ENCODE results near the gene NRL. TPM values are rescaled to one million over a fixed set of nuclear protein-coding genes. Genes with fewer than 3 reads are reported as not detected.
A peak's percentile ranks its signal among the peaks of the same experiment; 100 is the strongest.

The NRL gene
- total and polyA plus RNA-seq, 9 of the 15 experiments (the other 6 are each of a cell fraction or from before 2014, with no cell fraction given) = 0.07 to 2.7 (median 1.4) TPM; not detected in 1

DNA sequence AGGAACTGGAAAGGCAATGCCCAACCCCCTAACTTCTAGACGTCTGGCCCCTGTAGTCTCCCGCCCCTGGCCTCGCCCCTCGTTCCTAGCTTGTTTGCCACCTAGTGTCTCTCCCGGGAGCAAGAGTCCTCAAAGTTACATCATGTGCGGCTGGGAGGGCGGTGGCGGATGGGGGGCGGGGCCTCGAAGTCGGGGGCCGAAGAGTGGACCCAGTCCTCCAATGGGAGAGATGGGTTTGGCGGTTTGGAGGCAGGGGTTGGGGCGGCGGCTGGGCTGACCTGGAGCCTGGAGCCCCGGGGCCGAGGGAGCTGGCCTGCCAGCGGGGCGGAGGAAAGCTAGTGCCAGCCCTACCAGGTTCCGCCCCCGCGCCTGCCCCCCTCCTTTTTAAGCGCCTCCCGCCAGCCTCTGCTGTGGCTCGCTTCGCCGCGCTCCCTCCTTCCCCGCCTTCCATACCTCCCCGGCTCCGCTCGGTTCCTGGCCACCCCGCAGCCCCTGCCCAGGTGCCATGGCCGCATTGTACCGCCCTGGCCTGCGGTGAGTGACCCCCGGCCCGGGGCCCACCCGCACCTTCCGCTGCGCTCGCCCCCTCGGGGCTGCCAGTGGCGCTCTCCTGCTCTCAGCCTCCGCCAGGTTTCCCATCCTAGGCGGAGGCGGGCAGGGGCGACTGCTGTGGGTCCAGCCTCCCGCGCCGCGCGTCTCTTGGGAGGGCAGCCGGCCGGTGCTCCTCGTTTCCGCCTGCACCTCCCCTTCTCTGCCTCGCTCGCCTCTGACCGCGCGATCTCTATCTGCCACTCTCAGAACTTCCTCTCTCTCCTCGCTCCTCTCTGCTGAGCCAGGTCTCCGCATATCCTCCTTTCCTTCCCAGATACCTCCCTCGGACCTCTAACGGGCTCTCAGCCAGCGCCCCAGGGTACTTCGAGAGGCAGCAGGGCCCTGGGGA is 20.6 kb downstream of the NRL start, which contains the start of gene PCK2 (continued):
- no peak for TF ChIP-seq GTF3C2 (IDR thresholded peaks at IDR 0.05; ENCODE audit: borderline replicate concordance, extremely low read depth, insufficient read length)
- TF ChIP-seq, protein P1, sequence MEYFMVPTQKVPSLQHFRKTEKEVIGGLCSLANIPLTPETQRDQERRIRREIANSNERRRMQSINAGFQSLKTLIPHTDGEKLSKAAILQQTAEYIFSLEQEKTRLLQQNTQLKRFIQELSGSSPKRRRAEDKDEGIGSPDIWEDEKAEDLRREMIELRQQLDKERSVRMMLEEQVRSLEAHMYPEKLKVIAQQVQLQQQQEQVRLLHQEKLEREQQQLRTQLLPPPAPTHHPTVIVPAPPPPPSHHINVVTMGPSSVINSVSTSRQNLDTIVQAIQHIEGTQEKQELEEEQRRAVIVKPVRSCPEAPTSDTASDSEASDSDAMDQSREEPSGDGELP (CRISPR knock-in tag; IDR thresholded peaks at IDR 0.05; ENCODE audit: borderline replicate concordance) = peak; percentile 69
- TF ChIP-seq NCOA1 (IDR thresholded peaks at IDR 0.05; ENCODE audit: low read depth) = no peak
- TF ChIP-seq, protein P2, sequence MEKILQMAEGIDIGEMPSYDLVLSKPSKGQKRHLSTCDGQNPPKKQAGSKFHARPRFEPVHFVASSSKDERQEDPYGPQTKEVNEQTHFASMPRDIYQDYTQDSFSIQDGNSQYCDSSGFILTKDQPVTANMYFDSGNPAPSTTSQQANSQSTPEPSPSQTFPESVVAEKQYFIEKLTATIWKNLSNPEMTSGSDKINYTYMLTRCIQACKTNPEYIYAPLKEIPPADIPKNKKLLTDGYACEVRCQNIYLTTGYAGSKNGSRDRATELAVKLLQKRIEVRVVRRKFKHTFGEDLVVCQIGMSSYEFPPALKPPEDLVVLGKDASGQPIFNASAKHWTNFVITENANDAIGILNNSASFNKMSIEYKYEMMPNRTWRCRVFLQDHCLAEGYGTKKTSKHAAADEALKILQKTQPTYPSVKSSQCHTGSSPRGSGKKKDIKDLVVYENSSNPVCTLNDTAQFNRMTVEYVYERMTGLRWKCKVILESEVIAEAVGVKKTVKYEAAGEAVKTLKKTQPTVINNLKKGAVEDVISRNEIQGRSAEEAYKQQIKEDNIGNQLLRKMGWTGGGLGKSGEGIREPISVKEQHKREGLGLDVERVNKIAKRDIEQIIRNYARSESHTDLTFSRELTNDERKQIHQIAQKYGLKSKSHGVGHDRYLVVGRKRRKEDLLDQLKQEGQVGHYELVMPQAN (IDR thresholded peaks at IDR 0.05; ENCODE audit: borderline replicate concordance) = 0 out of 2 replicates have a peak, but pooled peaks have one; percentile 39
- TF ChIP-seq SRSF9 (IDR thresholded peaks at IDR 0.05; ENCODE audit: borderline replicate concordance, low read depth, low read length) = no peak
- TF ChIP-seq RB1 (IDR thresholded peaks at IDR 0.05; ENCODE audit: low read depth) = peak; percentile 48
- peak; percentile 64 for TF ChIP-seq TBP (optimal IDR thresholded peaks at IDR 0.05; ENCODE audit: low read depth, low read length)
- TF ChIP-seq NFRKB (IDR thresholded peaks at IDR 0.05; ENCODE audit: low read depth) = peak; percentile 35
- peak; percentile 18 for TF ChIP-seq BRD9 (IDR thresholded peaks at IDR 0.05; ENCODE audit: low read depth, partially characterized antibody)
- TF ChIP-seq OTX1 (CRISPR knock-in tag; IDR thresholded peaks at IDR 0.05) = no peak
- no peak for TF ChIP-seq SIX5 (IDR thresholded peaks at IDR 0.05; ENCODE audit: borderline replicate concordance in 1 of 2, insufficient read depth in 1 of 2, low read depth in 1 of 2, low read length in 2 of 2)
- TF ChIP-seq PHF21A (IDR thresholded peaks at IDR 0.05; ENCODE audit: borderline replicate concordance, low read depth) = no peak
- peak; percentile 60 for TF ChIP-seq SMAD1 (IDR thresholded peaks at IDR 0.05; ENCODE audit: low read depth, low read length, partially characterized antibody)
- peak; percentile 50; the same call in 1 of the 2 replicates for TF ChIP-seq POLR2AphosphoS5 (IDR thresholded peaks at IDR 0.05; ENCODE audit: control insufficient read depth, insufficient read depth, low read depth, low read length)
- TF ChIP-seq ATF1 (CRISPR knock-in tag; IDR thresholded peaks at IDR 0.05) = no peak
- no peak for TF ChIP-seq ATF1 (tag; IDR thresholded peaks at IDR 0.05)
- TF ChIP-seq DACH1 (IDR thresholded peaks at IDR 0.05; ENCODE audit: partially characterized antibody) = no peak
